ENCODE data around the gene ATG5. TPM values are rescaled to one million over a fixed set of nuclear protein-coding genes. Genes with fewer than 3 reads are reported as not detected.

Gene ATG5
- total and polyA plus RNA-seq, 9 of the 15 experiments (the other 6 are each of a cell fraction or from before 2014, with no cell fraction given) = 29.0 to 80.0 (median 53.2) TPM

GRCh38 chr6:106305740-106306139 lies 19.8 kb downstream of the ATG5 start:
- no TSS peak for BruUV-seq (replicated peaks)
- no peaks in the 10 kb centered on the region for H3K9me1 ChIP-seq (ENCODE audit: control insufficient read depth, insufficient read depth, low read length)
- POLR2A ChIA-PET = no interaction called here
- H3K27me3 ChIP-seq (ENCODE audit: control insufficient read depth in 2 of 2, insufficient read depth in 2 of 2, low read length in 2 of 2) = no peaks in the 10 kb centered on the region
- H3K9me3 ChIP-seq (replicated peaks; ENCODE audit: control insufficient read depth, insufficient read depth, low read depth, low read length) = no peaks in the 10 kb centered on the region
- no peak overlapping the region for H3K9ac ChIP-seq (ENCODE audit: insufficient read depth in 1 of 2, low read depth in 2 of 2, low read length in 2 of 2)
- no peak overlapping the region for H2AFZ ChIP-seq (ENCODE audit: low read depth, low read length)
- H4K20me1 ChIP-seq (replicated peaks; ENCODE audit: control insufficient read depth, insufficient read depth, low read length) = no peaks in the 10 kb centered on the region
- H3K36me3 ChIP-seq (ENCODE audit: control insufficient read depth, insufficient read depth, low read length) = peaks cover 40% of the 10 kb centered on the region; the same call in 2 of the 3 replicates
- peak overlapping the region; percentile 24; the same call in 1 of the 3 replicates for H3K27ac ChIP-seq (ENCODE audit: extremely low read depth, low read depth, low read length)
- 86% methylated on average over 2 of the region's 2 CpGs for WGBS (ENCODE audit: insufficient coverage, low coverage, missing lambda C conversion rate)
- H3K79me2 ChIP-seq (ENCODE audit: control insufficient read depth, insufficient read depth, low read length) = peaks cover 93% of the 10 kb centered on the region
- FAIRE-seq (no peak), DNase-seq (ENCODE audit: extremely low read depth in 1 of 4, low spot score in 3 of 4) (no peak), ATAC-seq (no peak)
- CTCF ChIA-PET (ENCODE audit: low intra/inter-chr PET ratio) = no interaction called here
- H3K4me2 ChIP-seq (ENCODE audit: insufficient read depth, low read length) = no peak overlapping the region
- intact Hi-C loops (cut with micrococcal nuclease) = loop anchor here (10.0 kb wide), 2 partner anchors 571 to 821 kb away; no protein-coding TSS in a partner anchor
- in situ Hi-C loops (cut with MboI) = no loop called here
- H3K4me3 ChIP-seq = no peak overlapping the region
- H3K4me1 ChIP-seq (replicated peaks in 1 of 2; ENCODE audit: control insufficient read depth in 2 of 2, insufficient read depth in 2 of 2, low read length in 2 of 2) = 0 out of 5 replicates have a peak, but pooled peaks cover 0 to 8% of the 10 kb centered on the region in 2 experiments
- TF ChIP-seq ZNF23 (CRISPR knock-in tag; IDR thresholded peaks at IDR 0.05) (no peak), CHD1 (IDR thresholded peaks at IDR 0.05; ENCODE audit: low read length) (no peak), TAF7 (tag; IDR thresholded peaks at IDR 0.05) (no peak), L3MBTL2 (IDR thresholded peaks at IDR 0.05) (no peak), POLR3A (IDR thresholded peaks at IDR 0.05; ENCODE audit: borderline replicate concordance, extremely low read depth, insufficient read depth, insufficient read length) (no peak), RAD51 (IDR thresholded peaks at IDR 0.05; ENCODE audit: borderline replicate concordance, low read depth) (no peak), GTF2A2 (tag; IDR thresholded peaks at IDR 0.05) (no peak), MTF1 (CRISPR knock-in tag; IDR thresholded peaks at IDR 0.05; ENCODE audit: borderline replicate concordance) (no peak), PRDM10 (IDR thresholded peaks at IDR 0.05; ENCODE audit: partially characterized antibody) (no peak), PHB (CRISPR knock-in tag; IDR thresholded peaks at IDR 0.05) (no peak), ZNF354B (CRISPR knock-in tag; IDR thresholded peaks at IDR 0.05) (no peak), ATF7 (IDR thresholded peaks at IDR 0.05) (no peak), CTCFL (IDR thresholded peaks at IDR 0.05; ENCODE audit: borderline replicate concordance, insufficient read depth, low read depth, low read length, poor library complexity, severe bottlenecking) (no peak), HOMEZ (CRISPR knock-in tag; IDR thresholded peaks at IDR 0.05) (no peak), RFX5 (IDR thresholded peaks at IDR 0.05; ENCODE audit: low read depth, low read length) (no peak)

All from K562 (cell line).